Measurements from ENCODE around the gene CD74.
"Not testable (repeated sequence)": the region's sequence is repeated elsewhere in the genome, so short reads cannot be mapped to it uniquely, and the experiment has no call there.

Gene CD74

DNA sequence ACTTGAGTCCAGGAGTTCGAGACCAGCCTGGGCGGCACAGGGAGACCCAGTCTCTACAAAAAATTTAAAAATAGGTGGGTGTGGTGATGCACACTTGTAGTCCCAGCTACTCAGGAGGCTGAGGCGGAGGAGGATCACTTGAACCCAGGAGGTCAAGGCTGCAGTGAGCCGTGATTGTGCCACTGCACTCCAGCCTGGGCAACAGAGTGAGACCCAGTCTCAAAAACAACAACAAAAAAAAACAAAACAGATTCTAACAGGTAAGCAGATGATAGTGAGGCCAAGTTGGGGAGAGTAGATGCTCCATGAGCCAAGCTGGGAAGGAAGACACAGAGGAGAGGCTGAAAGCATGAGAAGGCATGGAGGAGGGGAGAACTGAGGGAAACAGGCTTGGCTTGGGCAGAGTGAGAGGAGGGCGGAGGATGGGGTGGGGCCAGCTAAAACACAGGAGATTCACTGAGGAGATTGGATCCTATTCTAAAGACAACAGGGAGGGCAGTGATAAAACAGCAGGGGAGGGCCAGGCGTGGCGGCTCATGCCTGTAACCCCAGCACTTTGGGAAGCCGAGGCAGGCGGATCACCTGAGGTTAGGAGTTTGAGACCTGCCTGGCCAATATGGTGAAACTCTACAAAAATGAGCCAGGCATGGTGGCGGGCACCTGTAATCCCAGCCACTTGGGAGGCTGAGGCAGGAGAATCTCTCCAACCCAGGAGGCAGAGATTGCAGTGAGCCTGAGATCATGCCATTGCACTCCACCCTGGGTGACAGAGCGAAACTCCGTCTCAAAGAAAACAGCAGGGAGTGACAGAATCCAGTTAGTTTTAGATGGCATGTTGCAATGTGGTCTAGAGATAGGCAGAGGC lies 28.5 kb upstream of the CD74 start:
- no peak for DNase-seq

DNA sequence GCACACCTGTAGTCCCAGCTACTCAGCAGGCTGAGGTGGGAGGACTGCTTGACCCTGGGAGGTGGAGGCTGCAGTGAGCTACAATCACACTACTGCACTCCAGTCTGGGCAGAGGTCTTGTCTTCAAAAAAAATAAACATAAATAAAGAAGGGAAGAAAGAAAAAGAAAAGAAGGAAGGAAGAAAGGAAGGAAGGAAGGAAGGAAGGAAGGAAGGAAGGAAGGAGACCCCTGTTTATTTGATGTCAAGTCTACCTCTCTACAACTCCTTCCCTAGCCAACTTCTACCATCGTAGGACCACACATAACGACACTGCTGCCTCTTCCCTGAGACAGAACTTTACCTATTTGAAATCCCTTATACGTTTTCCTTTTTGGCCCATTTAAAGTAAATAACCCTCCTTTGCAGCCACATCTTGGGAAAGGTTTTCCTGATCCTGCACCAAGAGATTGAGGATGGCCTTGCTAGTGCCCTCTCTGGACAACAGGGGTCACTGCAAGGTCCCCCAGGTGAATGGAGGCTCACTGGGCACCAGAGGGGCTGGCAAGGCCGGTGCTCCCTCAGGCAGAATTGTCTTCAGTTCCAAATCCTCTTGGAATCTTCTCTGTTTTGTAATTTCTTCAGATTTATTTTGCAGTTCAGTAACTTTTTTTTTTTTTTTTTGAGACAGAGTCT lies 26.3 kb upstream of the CD74 start:
- no peak for DNase-seq

DNA sequence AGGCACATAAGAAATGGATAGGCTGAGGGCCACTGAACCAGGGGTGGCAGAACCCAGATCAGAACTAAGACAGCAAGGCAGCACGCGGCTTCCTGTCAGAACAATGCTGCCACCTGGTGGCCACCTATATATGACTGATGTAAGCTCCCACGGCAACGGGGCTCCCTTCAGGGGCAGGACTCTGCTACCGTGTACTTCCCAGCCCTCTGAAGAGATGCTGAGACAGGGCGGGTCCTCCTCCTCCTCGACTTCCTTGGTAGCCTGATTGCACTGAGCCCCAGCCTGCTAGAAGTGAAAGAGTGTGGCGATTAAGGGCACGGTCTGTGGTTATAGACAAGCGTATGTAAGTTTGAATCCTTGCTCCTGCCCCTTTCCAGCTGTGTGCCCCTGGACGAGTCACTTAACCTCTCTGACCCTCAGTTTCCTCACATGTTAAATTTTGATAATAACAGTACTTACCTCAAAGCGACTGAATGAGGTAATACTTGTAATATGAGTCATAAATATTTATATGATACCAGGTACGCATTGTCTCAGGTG lies 23.5 kb upstream of the CD74 start:
- peak; percentile 78 for DNase-seq

DNA sequence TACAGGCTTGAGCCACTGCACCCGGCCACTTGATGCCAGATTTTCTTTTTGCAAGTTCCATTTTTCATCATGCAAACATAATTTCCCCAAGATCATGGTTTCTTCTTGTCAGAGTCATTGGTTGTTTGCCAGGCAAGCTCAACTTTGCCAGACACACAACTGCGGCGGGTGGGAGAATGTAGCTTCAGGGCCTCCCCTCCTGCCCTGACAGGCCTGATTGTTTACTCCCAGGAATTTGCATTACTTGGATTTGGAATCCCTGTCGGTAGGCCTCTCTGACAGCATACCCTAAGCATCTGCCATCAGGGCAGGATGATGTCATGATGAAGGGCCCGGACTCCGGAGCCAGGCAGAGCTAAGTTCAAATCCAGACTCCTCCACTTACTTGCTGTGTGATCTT lies 21.8 kb upstream of the CD74 start:
- DNase-seq = peak; percentile 84

DNA sequence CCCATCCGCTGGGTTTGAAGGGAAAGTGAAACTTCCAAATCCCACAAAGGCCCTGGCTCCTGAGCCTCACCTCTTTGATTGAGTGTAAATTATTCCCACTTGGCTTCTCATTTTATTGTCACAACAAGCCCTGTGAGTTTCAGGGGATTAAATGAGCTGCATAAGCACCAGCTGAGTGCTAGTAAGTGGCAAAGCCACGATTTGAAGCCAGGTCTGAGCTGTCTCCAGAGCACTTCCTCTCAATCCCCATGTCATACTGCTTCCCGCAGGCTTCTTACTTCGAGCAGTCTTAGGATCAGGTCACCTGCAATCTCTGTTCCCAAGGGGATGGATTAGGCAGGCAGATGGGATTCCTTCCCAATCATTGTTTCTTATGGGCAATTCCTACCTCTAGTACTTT lies 18.9 kb upstream of the CD74 start:
- DNase-seq = no peak

DNA sequence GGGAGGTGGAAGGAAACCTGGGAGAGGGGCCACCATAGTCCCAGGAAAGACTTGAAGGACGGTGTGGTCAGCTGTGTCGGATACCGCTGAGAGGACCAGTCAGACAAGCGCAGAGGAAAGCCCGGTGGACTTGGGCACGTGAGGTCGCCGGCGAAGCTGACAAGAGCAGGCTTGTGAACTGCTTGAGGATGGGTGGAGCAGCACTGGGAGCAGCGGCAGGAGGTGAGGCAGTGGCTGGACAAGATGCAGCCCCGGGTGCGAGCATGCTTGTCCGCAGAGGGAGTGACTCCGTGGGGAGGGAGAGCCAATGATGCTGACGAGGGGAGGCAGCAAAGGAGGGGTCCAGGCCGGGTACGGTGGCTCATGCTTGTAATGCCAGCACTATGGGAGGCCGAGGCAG lies 18.3 kb upstream of the CD74 start:
- no peak for DNase-seq

DNA sequence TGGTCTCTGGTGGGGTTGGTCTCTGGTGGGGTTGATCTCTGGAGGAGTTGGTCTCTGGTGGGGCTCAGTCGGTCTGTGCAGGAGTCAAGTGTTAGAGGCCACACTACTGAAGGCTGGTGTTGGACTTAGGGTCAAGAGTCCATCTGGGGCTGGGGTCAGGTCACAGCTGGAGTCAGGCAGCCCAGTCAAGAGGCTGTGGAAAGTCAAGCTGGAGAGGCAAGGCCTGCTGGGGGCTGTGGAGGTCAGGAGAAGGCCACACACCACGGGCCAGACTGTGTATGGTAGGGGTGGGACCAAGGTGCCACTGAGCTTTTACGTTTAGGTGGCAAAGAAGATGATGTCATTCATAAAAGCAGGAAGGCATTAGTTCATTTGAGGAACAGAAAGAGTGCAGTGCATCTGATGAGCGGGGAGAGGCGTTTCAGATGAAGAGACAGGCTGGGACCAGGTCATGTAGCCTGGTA lies 16.7 kb upstream of the CD74 start:
- DNase-seq = no peak

DNA sequence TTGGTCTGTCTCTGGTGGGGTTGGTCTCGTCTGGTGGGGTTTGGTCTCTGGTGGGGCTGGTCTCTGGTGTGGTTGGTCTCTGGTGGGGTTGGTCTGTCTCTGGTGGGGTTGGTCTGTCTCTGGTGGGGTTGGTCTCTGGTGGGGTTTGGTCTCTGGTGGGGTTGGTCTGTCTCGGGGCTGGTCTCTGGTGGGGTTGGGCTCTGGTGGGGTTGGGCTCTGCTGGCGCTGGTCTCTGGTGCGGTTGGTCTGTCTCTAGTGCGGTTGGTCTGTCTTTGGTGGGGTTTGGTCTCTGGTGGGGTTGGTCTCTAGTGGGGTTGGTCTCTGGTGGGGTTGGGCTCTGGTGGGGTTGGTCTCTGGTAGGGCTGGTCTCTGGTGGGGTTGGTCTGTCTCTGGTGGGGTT lies 16.3 kb upstream of the CD74 start:
- no peak for DNase-seq

DNA sequence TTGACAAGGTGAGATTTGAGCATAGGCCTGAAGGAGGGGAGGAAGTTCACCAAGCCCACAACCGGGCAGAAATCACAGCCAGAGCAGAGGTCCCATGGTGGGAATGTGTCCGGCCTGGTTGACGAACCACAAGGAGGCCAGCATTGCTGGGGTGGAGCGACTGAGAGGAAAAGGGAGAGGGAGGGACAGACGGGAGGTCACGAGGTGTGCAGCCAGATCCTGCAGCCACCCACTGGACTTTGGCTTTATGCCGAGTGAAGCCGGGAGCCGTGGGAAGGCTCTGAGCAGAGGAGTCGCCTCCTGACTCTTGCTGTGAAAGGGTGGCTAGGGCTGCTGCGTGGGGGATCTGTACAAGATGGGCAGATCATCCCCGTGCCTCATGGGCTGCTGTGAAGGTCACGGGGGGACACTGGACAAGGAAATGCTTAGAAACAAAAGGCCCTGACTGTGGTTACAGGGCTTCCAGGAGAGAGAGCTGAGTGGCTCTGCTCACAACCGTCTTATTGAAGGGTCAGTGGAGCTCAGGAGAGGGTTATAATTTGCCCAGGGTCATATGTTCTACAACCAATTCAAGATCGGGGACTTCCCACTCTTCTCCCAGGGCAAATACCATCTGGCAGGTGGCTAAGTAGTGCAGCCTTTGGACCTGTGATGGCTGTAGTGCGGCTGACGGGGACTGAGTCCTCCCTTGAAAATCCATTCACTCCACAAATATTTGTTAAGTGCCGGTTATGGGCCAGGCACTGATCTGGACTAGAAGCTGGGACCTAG lies 15.6 kb upstream of the CD74 start:
- no peak for DNase-seq

DNA sequence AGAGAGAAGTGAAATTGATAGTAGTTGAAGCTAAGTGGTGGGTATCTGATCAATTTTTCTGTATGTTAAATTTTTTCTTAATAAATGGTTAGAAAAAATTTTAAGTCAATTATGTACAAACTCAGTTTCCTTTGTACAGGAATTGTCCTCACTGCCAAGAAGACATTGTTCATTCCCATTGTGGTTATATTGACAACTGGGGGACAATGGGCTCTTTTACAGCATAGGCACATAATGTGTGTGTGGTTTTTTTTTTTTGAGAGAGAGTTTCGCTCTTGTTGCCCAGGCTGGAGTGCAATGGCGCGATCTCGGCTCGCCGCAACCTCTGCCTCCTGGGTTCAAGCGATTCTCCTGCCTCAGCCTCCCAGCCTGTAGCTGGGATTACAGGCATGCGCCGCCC lies 13.5 kb upstream of the CD74 start:
- not testable (repeated sequence) for DNase-seq

DNA sequence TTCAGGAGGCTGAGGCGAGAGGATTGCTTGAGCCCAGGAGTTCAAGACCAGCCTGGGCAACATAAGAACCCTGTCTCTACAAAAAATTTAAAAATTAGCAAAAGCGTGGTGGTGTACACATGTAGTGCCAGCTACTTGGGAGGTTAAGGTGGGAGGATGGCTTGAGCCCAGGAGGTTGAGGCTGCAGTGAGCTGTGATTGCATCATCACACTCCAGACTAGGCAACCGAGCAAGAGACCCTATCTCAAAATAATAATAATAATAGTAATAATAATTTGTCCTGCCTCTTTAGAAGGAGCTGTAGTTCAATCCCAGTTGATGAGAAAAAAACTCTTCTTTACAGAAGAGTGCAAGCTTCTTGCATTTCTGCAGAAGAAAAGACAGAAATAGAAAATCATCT lies 10.0 kb upstream of the CD74 start:
- DNase-seq = no peak

DNA sequence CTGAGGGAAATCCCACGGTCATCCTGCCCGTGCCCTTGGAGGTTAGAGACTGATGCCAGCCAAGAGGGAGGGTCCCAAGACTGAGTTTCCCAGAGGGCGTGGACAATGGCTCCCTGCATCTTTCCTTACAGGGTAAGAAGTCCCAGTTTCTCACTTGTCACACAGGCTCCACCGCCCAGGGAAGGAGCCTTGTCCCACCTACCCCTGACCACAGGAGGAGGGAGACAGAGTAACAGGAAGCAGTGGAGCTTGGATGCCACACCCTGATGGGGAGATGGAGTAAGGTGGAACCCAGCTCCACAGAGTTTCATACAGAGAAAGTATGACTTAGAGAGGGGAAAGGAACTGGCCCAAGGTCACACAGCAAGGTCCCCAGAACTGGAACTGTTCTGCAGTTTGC lies 9.4 kb upstream of the CD74 start:
- DNase-seq = no peak

DNA sequence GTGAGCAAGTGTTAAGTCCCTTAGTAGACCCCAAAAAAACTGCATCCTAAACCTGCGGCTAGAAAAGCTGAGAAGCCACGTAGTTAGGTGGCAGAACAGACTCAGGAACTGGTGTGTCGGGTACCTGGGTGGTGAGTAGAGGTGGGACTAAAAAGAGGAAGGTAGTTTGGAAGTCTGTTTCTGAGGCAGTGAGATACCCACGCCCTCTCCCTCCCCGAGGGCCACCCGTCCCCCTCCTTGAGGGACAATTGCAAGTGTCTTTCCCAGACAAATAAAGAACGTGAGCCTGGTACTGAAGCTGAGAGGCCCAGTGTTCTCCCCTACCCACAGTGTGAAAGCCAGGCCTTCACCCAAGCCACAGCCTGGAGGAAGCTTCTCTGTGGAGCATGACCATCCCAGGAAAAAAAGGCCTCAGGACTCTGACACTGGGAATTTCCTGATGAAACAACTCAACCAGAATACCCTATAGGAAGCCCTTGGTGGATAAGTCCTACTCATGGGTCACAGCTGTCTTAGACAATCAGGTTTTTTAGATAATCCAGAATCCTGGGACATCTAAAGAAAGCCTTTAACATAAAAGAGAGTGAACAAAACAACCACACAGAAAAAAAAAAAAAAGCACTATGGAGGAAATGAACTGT lies 7.0 kb upstream of the CD74 start:
- no peak for DNase-seq

DNA sequence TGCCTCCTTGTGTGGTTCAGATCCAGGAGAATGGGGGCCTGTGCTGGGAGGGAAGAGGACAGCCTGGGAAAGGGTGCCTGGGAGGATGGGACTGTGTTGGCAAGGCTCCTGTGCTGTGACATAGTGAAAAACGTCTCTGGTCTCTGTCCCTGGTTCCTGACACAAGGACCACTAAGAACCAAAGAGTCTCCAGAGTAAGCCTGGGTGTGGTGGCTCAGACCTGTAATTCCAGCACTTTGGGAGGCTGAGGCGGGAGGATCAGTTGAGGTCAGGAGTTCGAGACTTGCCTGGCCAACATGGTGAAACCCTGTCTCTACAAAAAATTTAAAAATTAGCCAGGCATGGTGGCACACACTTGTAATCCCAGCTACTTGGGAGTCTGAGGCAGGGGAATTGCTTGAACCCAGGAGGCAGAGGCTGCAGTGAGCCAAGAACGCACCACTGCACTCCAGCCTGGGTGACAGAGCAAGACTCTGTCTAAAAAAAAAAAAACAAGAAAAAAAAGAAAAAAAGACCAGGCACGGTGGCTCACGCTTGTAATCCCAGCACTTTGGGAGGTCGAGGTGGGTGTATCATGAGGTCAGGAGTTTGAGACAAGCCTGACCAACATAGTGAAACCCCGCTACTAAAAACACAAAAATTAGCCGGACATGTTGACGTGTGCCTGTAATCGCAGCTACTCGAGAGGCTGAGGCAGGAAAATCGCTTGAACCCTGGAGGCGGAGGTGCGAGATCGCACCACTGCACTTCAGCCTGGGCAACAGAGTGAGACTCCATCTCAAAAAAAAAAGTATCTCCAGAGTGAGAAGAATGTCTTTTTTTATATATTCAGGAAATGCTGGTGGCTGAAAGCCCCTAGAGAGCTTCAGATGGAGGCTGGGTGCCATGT lies 1.4 kb upstream of the CD74 start:
- not testable (repeated sequence) for DNase-seq

DNA sequence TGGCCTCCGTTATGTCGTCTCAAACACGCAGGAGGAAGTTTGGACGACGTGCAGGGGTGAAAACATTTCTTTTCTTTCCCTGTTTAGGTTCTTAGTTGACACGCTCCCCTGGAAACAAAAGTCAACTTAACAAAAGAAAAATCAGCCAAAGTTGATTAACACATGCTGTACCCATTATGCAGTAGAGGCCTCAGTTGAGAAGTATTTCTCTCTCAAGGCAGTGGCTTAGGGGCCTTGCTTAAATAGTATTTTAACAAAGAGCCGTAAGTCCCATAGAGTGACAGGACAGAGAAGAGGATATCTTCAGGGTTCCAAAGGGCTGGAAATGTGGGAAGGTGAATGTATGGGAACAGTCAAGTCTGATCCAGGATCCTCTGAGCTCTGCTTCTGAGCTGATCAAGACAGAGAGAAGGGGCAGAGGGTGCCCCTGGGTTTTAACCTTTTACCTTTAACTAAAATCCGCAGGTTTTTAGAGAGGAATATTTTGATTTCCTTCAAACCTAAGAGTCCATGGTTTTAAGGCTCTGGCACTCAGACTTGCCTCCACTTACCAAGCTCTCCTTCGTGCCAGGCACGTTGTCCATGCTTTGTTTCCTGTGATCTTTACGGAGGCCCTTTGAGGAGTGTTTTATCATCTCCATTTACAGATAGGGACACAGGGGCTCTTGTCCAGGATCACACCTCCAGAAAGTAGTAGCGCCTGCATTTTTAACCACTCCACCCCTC lies 629 bp upstream of the CD74 start:
- DNase-seq = no peak

DNA sequence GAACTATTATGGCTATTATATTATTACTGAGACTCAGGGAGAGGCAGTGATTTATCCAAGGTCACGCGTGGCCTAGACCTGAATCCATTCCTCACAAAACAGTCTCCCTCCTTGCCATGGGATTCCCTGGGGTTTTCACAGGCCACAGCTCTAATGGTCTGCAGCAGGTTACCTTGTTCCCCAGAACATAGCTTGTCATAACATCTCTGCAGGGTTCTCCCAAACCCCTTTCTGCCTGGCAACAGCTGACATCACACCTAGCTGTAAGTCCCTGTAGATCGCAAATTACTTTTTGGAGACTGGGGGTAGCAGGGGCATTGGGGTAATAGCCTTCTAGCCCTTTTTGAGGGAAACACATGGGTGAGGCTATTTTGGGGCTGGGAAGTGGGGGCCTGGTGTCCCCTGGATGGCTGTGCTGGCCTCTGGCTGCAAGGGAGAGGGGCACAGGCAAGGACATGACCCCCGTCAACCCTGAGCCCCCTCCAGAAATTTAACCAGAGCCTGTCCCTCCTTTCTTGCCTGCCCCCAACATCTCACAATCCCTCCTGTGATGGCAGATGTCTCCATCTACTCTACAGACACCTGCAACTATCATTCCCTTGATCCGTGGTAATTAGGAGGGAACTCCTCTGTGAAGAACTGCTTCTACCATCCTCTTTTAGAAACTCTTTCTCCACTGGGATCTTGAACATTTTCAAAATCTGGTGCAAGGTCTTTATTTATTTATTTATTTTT lies 1.3 kb downstream of the CD74 start:
- DNase-seq = no peak

DNA sequence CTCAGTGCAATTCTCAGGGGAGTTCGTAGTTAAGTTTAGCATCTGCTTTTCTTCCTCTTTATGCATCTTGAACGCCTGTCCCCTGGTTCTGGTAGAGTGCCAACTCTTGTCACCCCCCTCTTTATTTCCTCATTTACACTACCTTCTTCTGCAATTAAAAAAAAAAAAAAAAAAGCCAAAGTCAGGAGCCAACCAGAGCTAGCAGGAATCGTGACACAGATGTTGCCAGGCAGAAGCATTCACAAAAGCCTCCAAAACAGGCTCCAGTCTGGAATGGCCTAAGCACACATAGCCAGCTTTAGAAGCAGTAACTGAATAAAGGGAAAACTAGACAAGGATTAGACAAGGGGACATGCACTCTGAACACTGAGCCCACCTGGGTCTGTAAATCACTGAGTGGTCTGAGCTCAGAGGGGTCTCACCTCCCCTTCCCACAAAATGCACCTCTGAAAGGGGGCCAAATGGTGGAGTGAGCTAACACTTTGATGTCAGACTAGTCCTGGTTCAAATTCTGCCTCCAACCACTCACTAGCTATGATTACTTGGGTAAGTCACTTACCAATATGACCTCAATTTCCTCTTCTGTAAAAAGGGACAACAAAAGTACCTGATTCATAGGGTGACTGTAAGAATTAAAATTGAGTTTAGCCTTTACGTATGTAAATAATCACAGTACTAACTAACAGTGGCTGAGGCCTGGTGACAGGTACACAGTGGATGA lies 2.0 kb downstream of the CD74 start:
- DNase-seq = peak; percentile 55

DNA sequence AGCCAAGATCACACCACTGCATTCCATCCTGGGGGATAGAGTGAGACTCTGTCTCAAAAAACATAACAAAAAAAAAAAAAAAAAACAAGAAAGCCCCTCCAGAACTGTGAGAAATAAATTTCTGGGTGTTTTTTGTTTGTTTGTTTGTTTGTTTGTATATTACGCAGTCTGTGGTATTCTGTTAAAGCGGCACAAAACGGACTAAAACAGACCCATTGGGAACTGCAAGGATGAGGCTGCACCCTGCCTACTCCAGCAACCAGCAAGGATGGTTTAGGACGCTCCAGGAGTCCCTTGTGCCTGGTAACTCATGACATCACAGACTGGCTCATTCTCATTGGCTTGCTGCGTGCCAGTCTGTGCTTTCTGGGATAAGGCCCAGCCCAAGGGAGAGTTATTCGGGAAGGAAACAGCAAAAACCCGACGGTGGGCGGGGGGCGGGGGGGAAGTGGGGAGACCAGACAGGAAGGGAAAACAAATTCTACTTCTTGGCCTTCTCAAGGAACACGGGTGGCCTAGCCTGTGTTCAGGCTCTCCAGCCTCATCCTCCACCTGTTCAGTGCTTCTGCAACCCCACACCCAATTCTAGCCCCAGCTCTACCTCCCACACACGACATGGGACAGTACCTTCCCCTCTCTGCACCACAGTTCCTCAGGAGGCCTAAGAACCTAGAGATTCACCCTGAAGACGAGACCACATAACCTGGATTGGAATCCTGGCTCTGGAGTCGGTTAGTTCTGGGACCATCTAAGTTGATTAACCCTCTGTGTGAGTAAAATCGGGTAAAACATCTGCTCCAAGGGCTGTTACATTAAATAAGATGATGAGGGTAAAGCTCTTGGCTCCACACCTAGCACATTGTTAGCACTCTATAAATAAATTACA lies 2.8 kb downstream of the CD74 start:
- DNase-seq = peak; percentile 80

Data from fibroblast of skin of right quadriceps (primary cell).